HUDEP-2 (cell line): ENCODE data around the gene NUDT22.
"Not testable (repeated sequence)": the region's sequence is repeated elsewhere in the genome, so short reads cannot be mapped to it uniquely, and the experiment has no call there.

Experiments
- DNase-seq, 76 experiments: peaks; one replicate each; lab custom pipeline; 2025; ENCODE audit not compliant: unreplicated experiment in 76 of 76; lab: John Stamatoyannopoulos, UW

NUDT22 gene

GRCh38 chr11:64241241-64241490, 15.1 kb downstream of the NUDT22 start:
- peak in 73 of 76 experiments; percentile 65 to 100 (median 99) for DNase-seq

- peak in 32 of 76 experiments; percentile 12 to 98 (median 34) for DNase-seq
These were observed 15.7 kb downstream of the NUDT22 start for GRCh38 chr11:64241491-64242374.

- DNase-seq = no peak
These were observed 17.3 kb downstream of the NUDT22 start for GRCh38 chr11:64243236-64243854.

- no peak for DNase-seq
These were observed 18.0 kb downstream of the NUDT22 start for GRCh38 chr11:64244107-64244506.

GRCh38 chr11:64244966-64245365, 18.9 kb downstream of the NUDT22 start:
- DNase-seq = no peak

DNA sequence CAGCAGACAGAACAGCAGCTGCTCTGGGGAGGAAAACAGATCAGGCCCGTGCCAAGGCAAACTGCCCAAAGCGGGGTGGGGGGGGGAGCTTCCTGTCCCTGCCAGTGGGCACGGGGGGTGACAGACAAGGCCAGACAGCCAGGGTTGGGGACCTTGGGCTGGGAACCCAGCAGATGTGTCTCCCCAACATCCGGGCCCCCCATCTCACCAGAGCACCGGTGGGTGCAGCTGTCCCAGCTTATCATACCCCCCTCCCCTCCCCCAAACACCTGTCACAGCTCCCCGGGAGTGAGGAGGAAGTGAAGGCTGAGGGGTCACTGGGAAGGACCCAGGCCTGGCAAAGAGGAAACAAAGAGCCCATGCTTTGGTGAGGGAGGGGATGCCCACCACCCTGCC, 19.3 kb downstream of the NUDT22 start:
- DNase-seq = peak in 7 of 76 experiments; percentile 16 to 34 (median 25)

DNA sequence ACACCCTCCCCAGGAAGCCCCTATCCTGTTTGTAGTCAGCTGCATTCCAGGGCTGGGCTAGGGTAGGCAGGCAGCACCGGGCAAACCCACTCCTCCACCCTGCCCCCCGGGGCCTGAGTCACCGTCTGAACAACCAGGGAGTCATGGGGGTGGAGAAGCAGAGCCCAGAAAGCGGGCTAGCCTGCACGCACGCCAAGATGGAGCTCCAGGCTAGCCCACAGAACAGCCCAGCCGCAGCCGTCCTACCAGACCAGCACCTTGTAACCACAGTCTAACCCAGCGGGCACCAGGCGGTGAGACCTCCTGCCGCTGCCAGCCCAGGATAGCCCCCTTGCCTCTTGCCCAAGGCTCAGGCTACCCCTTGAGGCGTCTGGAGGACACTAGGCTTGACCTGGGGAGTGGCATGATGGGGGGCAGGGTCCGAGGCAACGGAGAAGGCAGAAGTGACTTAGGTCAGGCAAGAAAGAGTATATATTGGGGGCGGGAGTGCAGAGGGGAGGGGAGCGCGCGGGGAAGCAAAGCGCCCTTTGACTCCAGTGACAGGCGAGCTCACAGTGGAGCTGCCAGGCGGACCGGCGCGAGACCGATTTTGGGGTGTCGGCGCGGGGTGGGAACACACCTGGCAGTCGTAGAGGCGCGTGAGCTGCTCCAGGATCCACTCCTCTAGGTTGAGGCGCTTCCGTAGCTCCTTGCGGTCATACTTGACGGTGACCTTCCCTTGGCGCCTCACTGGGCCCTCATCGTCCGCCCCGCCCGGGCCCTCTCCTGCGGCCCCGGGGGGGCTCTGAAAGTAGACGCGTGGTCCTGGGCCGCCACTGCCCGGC, 19.9 kb downstream of the NUDT22 start:
- peak in 66 of 76 experiments; percentile 14 to 81 (median 59) for DNase-seq

DNA sequence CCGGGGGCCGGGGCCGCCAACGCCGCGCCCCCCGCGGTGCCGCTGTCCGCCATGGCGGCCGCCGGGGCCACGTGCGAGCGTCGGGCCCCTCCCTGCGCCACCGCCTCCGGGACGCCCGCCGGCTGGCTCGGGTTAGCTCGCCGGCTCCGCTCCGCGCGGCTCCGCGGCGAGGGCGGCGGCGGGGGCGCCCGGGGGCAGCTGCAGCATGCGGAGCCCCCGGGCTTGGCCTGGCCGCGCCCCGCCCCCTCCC, 20.5 kb downstream of the NUDT22 start:
- not testable (repeated sequence) for DNase-seq

- peak in 71 of 76 experiments; percentile 39 to 91 (median 80) for DNase-seq
These were observed 21.0 kb downstream of the NUDT22 start, which contains the start of gene PPP1R14B for GRCh38 chr11:64246871-64247728. Gene PPP1R14B (minus strand): TSS chr11:64246943. CDS start chr11:64246673, 270 bp downstream.

GRCh38 chr11:64247729-64248531, 21.9 kb downstream of the NUDT22 start:
- DNase-seq = peak in 1 of 76 experiments; percentile 54

- DNase-seq = peak in 2 of 76 experiments; percentile 16 to 21
These were observed 22.5 kb downstream of the NUDT22 start for GRCh38 chr11:64248578-64248977.

GRCh38 chr11:64249038-64249437, 23.0 kb downstream of the NUDT22 start:
- no peak for DNase-seq

DNA sequence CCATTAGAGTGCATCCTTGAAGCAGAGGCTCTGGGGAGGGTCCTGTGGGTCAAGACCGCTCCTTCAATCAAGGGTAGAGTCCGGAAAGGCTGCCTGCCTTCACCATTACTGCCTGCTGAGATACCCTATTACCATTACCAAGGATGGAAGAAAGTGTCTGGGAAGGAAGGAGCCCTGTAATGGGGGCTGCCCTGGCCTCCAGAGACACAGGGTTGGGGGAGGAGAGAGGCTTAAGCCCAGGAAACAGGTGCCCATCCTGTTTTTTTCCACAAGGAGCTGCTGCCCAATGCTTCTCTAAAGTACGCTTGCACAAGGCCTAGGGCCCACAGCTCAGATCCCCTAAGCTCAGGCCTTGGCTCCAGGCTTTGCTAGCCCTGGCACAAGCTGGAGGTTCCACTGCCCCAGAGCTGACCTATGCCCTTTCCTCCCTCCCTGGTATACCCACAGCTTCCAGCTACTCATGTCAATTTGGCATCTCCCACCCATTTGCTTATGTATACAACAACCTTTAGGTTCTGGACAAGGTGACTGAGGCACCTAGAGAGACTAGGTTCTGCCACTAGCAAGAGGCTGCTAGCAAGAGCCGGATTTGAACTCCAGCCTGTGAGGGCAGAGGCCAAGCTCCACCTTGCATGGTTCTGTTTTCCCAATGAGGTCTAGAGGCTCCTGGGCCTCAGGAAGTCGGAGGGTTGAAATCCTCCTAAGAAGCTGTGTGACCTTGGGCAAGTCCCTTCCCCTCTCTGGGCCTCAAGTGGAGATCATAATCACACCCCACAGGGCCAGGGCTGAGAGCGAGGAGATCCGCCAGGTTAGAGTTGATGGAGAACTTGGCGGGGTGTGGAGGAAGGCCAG, 23.7 kb downstream of the NUDT22 start:
- peak in 9 of 76 experiments; percentile 10 to 35 (median 24) for DNase-seq

- DNase-seq = peak in 4 of 76 experiments; percentile 19 to 64 (median 28)
These were observed 24.4 kb downstream of the NUDT22 start for GRCh38 chr11:64250415-64251015.

GRCh38 chr11:64251016-64251752, 25.1 kb downstream of the NUDT22 start, which contains the start of gene PLCB3:
Gene PLCB3 (plus strand): TSS chr11:64251530. CDS start chr11:64251650, 120 bp downstream.
- peak in 41 of 76 experiments; percentile 11 to 66 (median 38) for DNase-seq

- no peak for DNase-seq
These were observed 25.6 kb downstream of the NUDT22 start for GRCh38 chr11:64251753-64252002.

DNA sequence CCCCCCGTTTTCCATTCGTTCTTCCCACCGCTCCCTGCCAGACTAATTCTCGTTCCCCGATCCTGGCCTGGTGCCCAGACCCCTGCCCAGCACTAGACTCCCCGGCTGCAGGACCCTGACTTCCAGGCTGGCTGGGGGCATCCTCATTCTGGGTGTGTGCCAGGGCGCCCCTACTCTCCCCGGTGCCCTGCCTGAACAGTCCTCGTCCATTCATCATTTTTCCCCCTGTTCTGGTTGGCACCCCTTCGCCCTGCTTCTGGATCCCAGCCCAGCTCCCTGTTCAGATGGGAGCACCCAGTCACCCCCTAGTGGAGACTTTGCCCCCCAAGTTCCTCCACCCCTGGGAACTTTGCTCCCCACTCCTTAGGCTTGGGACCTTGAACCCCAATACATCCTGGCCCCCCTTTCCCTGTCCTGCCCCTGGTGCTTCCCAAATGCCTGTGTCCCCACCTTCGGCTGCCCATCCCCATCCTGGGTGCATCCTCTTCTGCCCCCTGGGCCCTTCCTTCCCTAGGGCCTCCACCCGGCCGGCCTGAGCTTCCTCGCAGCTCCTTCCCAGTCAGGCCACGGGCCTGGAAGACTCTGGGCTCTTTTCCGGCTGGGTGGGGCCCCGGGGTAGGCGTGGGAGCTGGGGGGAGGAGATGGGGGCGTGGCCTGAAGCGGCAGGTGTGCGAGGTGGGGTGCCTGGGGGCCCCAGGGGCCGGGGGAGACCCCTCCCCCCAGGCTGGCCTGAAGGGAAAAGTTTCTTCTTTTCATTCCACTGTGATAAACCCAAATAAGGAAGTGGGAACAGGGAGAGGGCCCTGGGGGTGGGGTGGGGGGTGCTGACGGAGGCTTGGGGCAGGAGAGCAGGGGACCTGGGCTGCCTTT, 26.2 kb downstream of the NUDT22 start:
- DNase-seq = peak in 18 of 76 experiments; percentile 5 to 37 (median 25)
